Body of pancreas (tissue), 4 donors: ENCODE results near the gene CNGA3. TPM values are rescaled to one million over a fixed set of nuclear protein-coding genes. Genes with fewer than 3 reads are reported as not detected.
"Not testable (repeated sequence)": the region's sequence is repeated elsewhere in the genome, so short reads cannot be mapped to it uniquely, and the experiment has no call there.

Experiments
- ATAC-seq: fragments of 150-250 bp; one replicate; pipeline ENCODE4 v1.9.1; 2016
- DNase-seq, 4 donors: peaks; one replicate each; pipeline ENCODE4 v3.0.0-alpha.2; 2019
- H3K27ac ChIP-seq, 4 donors: fragments of 200-600 bp; sonication (generic); 1 replicate in 3 of 4; 2 replicates in 1 of 4; pipeline versions ENCODE4 v1.5.1 to v1.6.1; 2016 to 2019; ENCODE audit warnings: mild to moderate bottlenecking in 1 of 4, mixed read lengths in 1 of 4, moderate library complexity in 1 of 4
- H3K27me3 ChIP-seq, 2 donors: fragments of 200-600 bp; sonication (generic); one replicate each; pipeline ENCODE4 v1.6.0; 2016; ENCODE audit warnings: mild to moderate bottlenecking in 1 of 2
- H3K36me3 ChIP-seq, 2 donors: fragments of 200-600 bp; sonication (generic); replicated peaks in 1 of 2; 2 replicates each; pipeline ENCODE4 v1.5.1; 2016; ENCODE audit warnings: low read depth in 2 of 2; ENCODE audit not compliant: insufficient read depth in 1 of 2
- H3K4me1 ChIP-seq: fragments of 200-600 bp; sonication (generic); one replicate; pipeline ENCODE4 v1.6.0; 2016
- H3K4me3 ChIP-seq, 2 donors: fragments of 200-600 bp; sonication (generic); 1 replicate in 1 of 2; 2 replicates in 1 of 2; pipeline ENCODE4 v1.5.1; 2016 to 2019
- H3K9me3 ChIP-seq, 3 donors: fragments of 200-600 bp; sonication (generic); 1 replicate in 2 of 3; 2 replicates in 1 of 3; pipeline ENCODE4 v1.5.1; 2016
- POLR2A ChIP-seq, 3 donors: fragments of 450-650 bp; IDR thresholded peaks; one replicate each; pipeline ENCODE4 v1.6.1; 2016; ENCODE audit warnings: antibody characterized with exemption in 3 of 3, mild to moderate bottlenecking in 2 of 3
- WGBS, 2 donors: methylation state at CpG; one replicate each; pipeline ENCODE4 v1.1.5; 2017; 5-methylcytosine and 5-hydroxymethylcytosine counted together
- intact Hi-C: fragments of 100-400 bp; cut with DNase I; formaldehyde crosslinking; loops from one replicate; pipeline ENCODE4 v1.15.1; 2023
- total RNA-seq, 2 donors: library from RNA; depleted of rRNA; stranded (reverse); fragments of >200 nt; gene quantifications; one replicate each; pipeline ENCODE4 v1.1.0, GENCODE V29; 2016
- TF ChIP-seq, protein P1 (sequence below), 7 experiments: fragments of 450-650 bp in 4 of 7; fragments of 200-600 bp in 3 of 7; sonication (generic) in 3 of 7; IDR thresholded peaks; one replicate each; pipeline ENCODE4 v1.5.1; 2016 to 2019; ENCODE audit warnings: antibody characterized with exemption in 7 of 7

Gene CNGA3
- total RNA-seq, 2 donors from 2014 or later: 1.3 TPM; not detected in 1

GRCh38 chr2:98405301-98405700 is 59.0 kb downstream of the CNGA3 start:
- H3K36me3 ChIP-seq: no peaks in the 10 kb centered on the region
- no peak overlapping the region for H3K4me3 ChIP-seq
- no peaks in the 10 kb centered on the region for H3K27me3 ChIP-seq
- ATAC-seq: no peak
- TF ChIP-seq, protein P1, sequence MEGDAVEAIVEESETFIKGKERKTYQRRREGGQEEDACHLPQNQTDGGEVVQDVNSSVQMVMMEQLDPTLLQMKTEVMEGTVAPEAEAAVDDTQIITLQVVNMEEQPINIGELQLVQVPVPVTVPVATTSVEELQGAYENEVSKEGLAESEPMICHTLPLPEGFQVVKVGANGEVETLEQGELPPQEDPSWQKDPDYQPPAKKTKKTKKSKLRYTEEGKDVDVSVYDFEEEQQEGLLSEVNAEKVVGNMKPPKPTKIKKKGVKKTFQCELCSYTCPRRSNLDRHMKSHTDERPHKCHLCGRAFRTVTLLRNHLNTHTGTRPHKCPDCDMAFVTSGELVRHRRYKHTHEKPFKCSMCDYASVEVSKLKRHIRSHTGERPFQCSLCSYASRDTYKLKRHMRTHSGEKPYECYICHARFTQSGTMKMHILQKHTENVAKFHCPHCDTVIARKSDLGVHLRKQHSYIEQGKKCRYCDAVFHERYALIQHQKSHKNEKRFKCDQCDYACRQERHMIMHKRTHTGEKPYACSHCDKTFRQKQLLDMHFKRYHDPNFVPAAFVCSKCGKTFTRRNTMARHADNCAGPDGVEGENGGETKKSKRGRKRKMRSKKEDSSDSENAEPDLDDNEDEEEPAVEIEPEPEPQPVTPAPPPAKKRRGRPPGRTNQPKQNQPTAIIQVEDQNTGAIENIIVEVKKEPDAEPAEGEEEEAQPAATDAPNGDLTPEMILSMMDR (IDR thresholded peaks at IDR 0.05): no peak
- TF ChIP-seq POLR2A (IDR thresholded peaks at IDR 0.05): no peak
- intact Hi-C loops: no loop called here
- DNase-seq: no peak
- no peaks in the 10 kb centered on the region for H3K4me1 ChIP-seq
- no peak overlapping the region for H3K27ac ChIP-seq
- no peaks in the 10 kb centered on the region for H3K9me3 ChIP-seq
- 80 to 86% methylated on average over 2 of the region's 2 CpGs for WGBS, 2 donors

DNA sequence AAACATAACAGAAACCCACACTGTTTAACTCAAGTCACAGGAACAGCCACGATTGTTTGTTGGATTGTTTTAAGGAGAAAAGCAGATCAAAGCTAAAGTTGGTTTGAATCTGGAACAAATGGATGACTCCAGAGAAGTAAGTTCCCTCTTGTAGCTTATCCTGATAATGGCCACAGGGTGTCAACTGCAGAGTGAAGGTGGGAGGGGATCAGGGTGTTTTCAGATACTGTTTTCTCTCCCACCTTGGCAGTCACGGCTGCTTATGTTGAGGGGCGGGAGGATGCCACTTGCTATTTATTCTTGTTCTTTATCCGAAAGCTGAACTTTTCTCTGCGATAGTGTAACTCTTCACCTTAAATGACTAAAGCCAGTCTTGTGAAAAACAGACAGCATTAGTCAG is 61.9 kb downstream of the CNGA3 start:
- Histone ChIP-seq H3K27ac (no peak overlapping the region), H3K27me3 (no peaks in the 10 kb centered on the region), H3K36me3 (no peaks in the 10 kb centered on the region), H3K9me3 (no peaks in the 10 kb centered on the region), H3K4me3 (no peak overlapping the region), H3K4me1 (peaks cover 4% of the 10 kb centered on the region)
- intact Hi-C loops: no loop called here
- ATAC-seq: no peak
- no peak for DNase-seq
- TF ChIP-seq, protein P1 (IDR thresholded peaks at IDR 0.05): no peak
- no peak for TF ChIP-seq POLR2A (IDR thresholded peaks at IDR 0.05)
- WGBS, 2 donors: 74 to 75% methylated on average over 5 of the region's 5 CpGs

DNA sequence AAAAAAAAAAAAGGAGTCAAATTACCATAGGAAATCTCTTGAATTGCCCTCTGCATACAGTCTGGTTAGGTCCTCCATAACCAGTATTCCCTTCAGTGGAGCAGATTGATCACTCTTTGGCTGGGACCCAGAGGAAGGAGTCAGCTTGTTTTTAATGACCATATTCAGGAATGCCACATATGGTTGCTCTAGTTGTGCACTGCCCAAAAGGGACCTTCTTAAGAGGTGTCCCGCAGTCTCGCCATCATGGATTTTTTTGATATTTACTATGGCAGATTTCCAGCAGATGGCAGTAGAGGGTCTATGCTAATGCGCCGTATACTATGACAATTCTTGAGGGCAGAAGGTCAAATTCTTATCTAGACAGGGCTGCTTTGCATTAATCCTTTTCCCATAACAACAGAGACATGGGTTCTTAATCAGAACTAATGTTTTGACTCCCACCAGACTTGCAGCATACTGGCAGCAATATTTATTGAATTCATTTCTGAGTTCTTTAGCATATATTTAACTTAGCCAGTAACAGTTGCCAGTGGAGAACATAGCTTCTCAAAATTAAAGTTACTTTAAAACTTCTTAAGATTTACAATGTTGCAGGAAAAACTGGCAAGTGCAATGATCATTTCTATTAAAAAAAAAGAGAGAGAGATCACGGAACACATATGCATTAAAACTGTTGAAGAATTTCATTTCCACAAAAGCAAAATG is 66.6 kb downstream of the CNGA3 start:
- Histone ChIP-seq H3K4me1 (peaks cover 4% of the 10 kb centered on the region), H3K9me3 (peaks cover 0 to 12% (median 0%) of the 10 kb centered on the region in 3 donors), H3K27ac (no peak overlapping the region), H3K36me3 (no peaks in the 10 kb centered on the region), H3K4me3 (no peak overlapping the region), H3K27me3 (no peaks in the 10 kb centered on the region)
- ATAC-seq (peak; percentile 62), DNase-seq (peak; percentile 18 to 48 (median 26))
- 23 to 30% methylated on average over 5 of the region's 5 CpGs for WGBS, 2 donors
- no peak for TF ChIP-seq POLR2A (IDR thresholded peaks at IDR 0.05)
- TF ChIP-seq, protein P1 (IDR thresholded peaks at IDR 0.05): peak in 6 of 7 experiments; percentile 44 to 60 (median 53)
- intact Hi-C loops: no loop called here

DNA sequence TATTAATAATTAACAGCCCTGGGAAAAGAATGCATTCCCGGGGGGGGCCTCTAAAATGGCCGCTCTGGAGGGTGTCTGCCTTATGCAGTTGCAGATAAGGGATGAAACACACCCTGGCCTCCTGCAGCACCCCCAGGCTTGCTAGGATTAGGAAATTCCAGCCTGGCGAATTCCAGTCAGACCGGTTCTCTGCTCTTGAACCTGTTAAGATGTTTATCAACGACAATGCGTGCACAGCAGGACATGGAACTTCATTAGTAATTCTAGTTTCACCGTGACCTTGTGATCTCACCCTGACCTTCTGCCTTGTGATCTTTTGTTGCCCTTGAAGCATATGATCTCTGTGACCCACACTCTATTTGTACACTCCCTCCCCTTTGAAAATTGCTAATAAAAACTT is 68.0 kb downstream of the CNGA3 start:
- WGBS, 2 donors: 58 to 82% methylated on average over 7 of the region's 7 CpGs
- ATAC-seq, DNase-seq, H3K27me3 ChIP-seq, H3K36me3 ChIP-seq, H3K4me1 ChIP-seq, H3K4me3 ChIP-seq, intact Hi-C loops, H3K27ac ChIP-seq: not testable (repeated sequence)
- peaks cover 0 to 12% (median 0%) of the 10 kb centered on the region in 3 donors for H3K9me3 ChIP-seq

- H3K27me3 ChIP-seq, ATAC-seq, H3K4me1 ChIP-seq, H3K4me3 ChIP-seq, intact Hi-C loops, H3K36me3 ChIP-seq, DNase-seq, H3K27ac ChIP-seq: not testable (repeated sequence)
- WGBS, 2 donors: 90 to 95% methylated on average over 9 of the region's 9 CpGs
- H3K9me3 ChIP-seq: peaks cover 0 to 12% (median 0%) of the 10 kb centered on the region in 3 donors
These were observed 69.5 kb downstream of the CNGA3 start for GRCh38 chr2:98415719-98416248.
